Measurements from ENCODE around the gene FAF1. TPM values are rescaled to one million over a fixed set of nuclear protein-coding genes. Genes with fewer than 3 reads are reported as not detected.

Gene FAF1
- total RNA-seq, 1 donor from 2014 or later = 52.0 TPM

GRCh38 chr1:50666849-50667248 lies 293.2 kb downstream of the FAF1 start:
- no peak for DNase-seq (ENCODE audit: extremely low spot score, unreplicated experiment)
- no peak overlapping the region for H3K4me3 Mint-ChIP-seq (ENCODE audit: unreplicated experiment)
- peaks cover 33% of the 10 kb centered on the region for H3K4me1 Mint-ChIP-seq (ENCODE audit: unreplicated experiment)

DNA sequence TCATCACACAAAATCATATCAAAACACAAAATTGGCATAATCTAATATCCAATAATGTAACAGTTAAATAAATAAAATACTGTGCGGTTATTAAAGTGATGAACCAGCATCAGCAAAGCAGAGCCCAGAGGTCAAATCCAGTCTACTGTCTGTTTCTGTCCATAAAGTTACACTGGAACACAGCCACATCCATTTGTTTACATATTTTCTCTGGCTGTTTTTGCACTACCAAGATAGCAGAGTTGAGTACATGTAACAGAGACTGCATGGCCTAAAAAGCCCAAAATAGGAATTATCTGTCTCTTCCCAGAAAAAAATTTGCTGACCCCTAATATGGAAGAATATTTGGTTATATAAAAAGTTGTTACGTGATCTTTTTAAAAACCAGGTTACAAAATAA lies 294.7 kb downstream of the FAF1 start:
- Mint-ChIP-seq H3K4me3 (ENCODE audit: unreplicated experiment) (no peak overlapping the region), H3K36me3 (ENCODE audit: unreplicated experiment) (no peaks in the 10 kb centered on the region), H3K27me3 (ENCODE audit: unreplicated experiment) (no peaks in the 10 kb centered on the region), H3K4me1 (ENCODE audit: unreplicated experiment) (peaks cover 33% of the 10 kb centered on the region), H3K27ac (ENCODE audit: unreplicated experiment) (no peak overlapping the region), H3K9me3 (ENCODE audit: unreplicated experiment) (no peaks in the 10 kb centered on the region)
- no peak for DNase-seq (ENCODE audit: extremely low spot score, unreplicated experiment)
- TF ChIP-seq, protein P1, sequence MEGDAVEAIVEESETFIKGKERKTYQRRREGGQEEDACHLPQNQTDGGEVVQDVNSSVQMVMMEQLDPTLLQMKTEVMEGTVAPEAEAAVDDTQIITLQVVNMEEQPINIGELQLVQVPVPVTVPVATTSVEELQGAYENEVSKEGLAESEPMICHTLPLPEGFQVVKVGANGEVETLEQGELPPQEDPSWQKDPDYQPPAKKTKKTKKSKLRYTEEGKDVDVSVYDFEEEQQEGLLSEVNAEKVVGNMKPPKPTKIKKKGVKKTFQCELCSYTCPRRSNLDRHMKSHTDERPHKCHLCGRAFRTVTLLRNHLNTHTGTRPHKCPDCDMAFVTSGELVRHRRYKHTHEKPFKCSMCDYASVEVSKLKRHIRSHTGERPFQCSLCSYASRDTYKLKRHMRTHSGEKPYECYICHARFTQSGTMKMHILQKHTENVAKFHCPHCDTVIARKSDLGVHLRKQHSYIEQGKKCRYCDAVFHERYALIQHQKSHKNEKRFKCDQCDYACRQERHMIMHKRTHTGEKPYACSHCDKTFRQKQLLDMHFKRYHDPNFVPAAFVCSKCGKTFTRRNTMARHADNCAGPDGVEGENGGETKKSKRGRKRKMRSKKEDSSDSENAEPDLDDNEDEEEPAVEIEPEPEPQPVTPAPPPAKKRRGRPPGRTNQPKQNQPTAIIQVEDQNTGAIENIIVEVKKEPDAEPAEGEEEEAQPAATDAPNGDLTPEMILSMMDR (IDR thresholded peaks at IDR 0.05) = no peak

More at GRCh38 chr1:50666849-50667248, 293.2 kb downstream of the FAF1 start:
- Mint-ChIP-seq H3K27ac (ENCODE audit: unreplicated experiment) (peak overlapping the region; percentile 54), H3K27me3 (ENCODE audit: unreplicated experiment) (no peaks in the 10 kb centered on the region), H3K36me3 (ENCODE audit: unreplicated experiment) (no peaks in the 10 kb centered on the region), H3K9me3 (ENCODE audit: unreplicated experiment) (no peaks in the 10 kb centered on the region)
- TF ChIP-seq, protein P1 (IDR thresholded peaks at IDR 0.05) = no peak

- DNase-seq (ENCODE audit: extremely low spot score, unreplicated experiment) = no peak
- Mint-ChIP-seq H3K27ac (ENCODE audit: unreplicated experiment) (no peak overlapping the region), H3K4me3 (ENCODE audit: unreplicated experiment) (no peak overlapping the region), H3K27me3 (ENCODE audit: unreplicated experiment) (no peaks in the 10 kb centered on the region), H3K4me1 (ENCODE audit: unreplicated experiment) (peaks cover 16% of the 10 kb centered on the region), H3K36me3 (ENCODE audit: unreplicated experiment) (no peaks in the 10 kb centered on the region), H3K9me3 (ENCODE audit: unreplicated experiment) (no peaks in the 10 kb centered on the region)
- TF ChIP-seq, protein P1 (IDR thresholded peaks at IDR 0.05) = no peak
Measured at GRCh38 chr1:50661626-50662025, 298.4 kb downstream of the FAF1 start.

GRCh38 chr1:50659107-50659662 lies 300.9 kb downstream of the FAF1 start:
- Mint-ChIP-seq H3K4me3 (ENCODE audit: unreplicated experiment) (no peak overlapping the region), H3K27ac (ENCODE audit: unreplicated experiment) (peak overlapping the region; percentile 8)

DNA sequence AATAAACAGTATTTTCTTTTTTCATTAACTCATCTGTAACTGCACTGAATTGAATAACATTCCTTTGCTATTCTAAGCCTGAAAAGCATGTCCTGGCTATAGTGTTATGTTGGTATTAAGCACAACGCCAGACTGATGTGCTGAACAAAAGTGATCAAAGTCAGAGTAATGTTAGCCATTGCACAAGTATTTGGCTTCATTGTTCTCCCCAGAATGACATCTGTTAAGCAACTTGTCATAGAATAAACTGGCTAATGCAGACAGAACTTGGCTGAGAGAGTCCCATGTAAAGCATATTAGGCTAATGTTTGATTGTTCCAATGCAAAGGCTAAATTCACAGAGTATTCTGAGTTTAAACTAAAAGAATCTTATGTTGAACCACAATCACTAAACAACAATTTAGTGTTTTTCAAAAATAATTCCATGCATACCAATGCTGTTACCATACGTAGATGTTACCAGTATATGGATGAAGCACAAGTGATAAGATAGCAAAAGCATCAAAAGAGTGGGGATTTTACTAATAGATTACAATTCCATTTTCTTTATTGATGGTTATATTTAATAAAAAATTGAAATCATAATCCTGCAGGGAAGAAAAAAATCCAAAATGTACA lies 301.5 kb downstream of the FAF1 start:
- Mint-ChIP-seq H3K4me3 (ENCODE audit: unreplicated experiment) (no peak overlapping the region), H3K27ac (ENCODE audit: unreplicated experiment) (peak overlapping the region; percentile 8), H3K36me3 (ENCODE audit: unreplicated experiment) (no peaks in the 10 kb centered on the region), H3K9me3 (ENCODE audit: unreplicated experiment) (no peaks in the 10 kb centered on the region), H3K27me3 (ENCODE audit: unreplicated experiment) (no peaks in the 10 kb centered on the region), H3K4me1 (ENCODE audit: unreplicated experiment) (peaks cover 9% of the 10 kb centered on the region)
- no peak for DNase-seq (ENCODE audit: extremely low spot score, unreplicated experiment)
- TF ChIP-seq, protein P1 (IDR thresholded peaks at IDR 0.05) = no peak

More at GRCh38 chr1:50659107-50659662, 300.9 kb downstream of the FAF1 start:
- no peak for DNase-seq (ENCODE audit: extremely low spot score, unreplicated experiment)
- Mint-ChIP-seq H3K9me3 (ENCODE audit: unreplicated experiment) (no peaks in the 10 kb centered on the region), H3K27me3 (ENCODE audit: unreplicated experiment) (no peaks in the 10 kb centered on the region), H3K4me1 (ENCODE audit: unreplicated experiment) (peaks cover 9% of the 10 kb centered on the region), H3K36me3 (ENCODE audit: unreplicated experiment) (no peaks in the 10 kb centered on the region)
- TF ChIP-seq, protein P1 (IDR thresholded peaks at IDR 0.05) = no peak
